Esophagus squamous epithelium (tissue), 5 donors: Measurements from ENCODE around the gene NRXN2. TPM values are rescaled to one million over a fixed set of nuclear protein-coding genes. Genes with fewer than 3 reads are reported as not detected.

Source experiments
- DNase-seq: peaks from one replicate; lab custom pipeline; 2025; lab: John Stamatoyannopoulos, UW
- H3K27ac ChIP-seq, 4 donors: fragments of 200-600 bp; sonication (generic); one replicate each; pipeline ENCODE4 v1.5.1; 2016 to 2019; ENCODE audit warnings: mild to moderate bottlenecking in 1 of 4
- H3K27me3 ChIP-seq, 4 donors: fragments of 200-600 bp; sonication (generic); 1 replicate in 3 of 4; 2 replicates in 1 of 4; pipeline versions ENCODE4 v1.5.1 to v1.6.0; 2017 to 2021; ENCODE audit warnings: antibody characterized with exemption in 1 of 4
- H3K36me3 ChIP-seq, 3 donors: fragments of 200-600 bp; sonication (generic); one replicate each; pipeline ENCODE4 v1.5.1; 2016 to 2019
- H3K4me1 ChIP-seq, 3 donors: fragments of 200-600 bp; sonication (generic); one replicate each; pipeline ENCODE4 v1.5.1; 2017 to 2019
- H3K4me3 ChIP-seq, 4 donors: fragments of 200-600 bp; sonication (generic); 1 replicate in 3 of 4; 2 replicates in 1 of 4; pipeline ENCODE4 v1.5.1; 2016 to 2019; ENCODE audit warnings: mild to moderate bottlenecking in 2 of 4, moderate library complexity in 1 of 4
- H3K9me3 ChIP-seq, 3 donors: fragments of 200-600 bp; sonication (generic); one replicate each; pipeline ENCODE4 v1.5.1; 2016 to 2019
- CTCF ChIP-seq, 6 experiments: fragments of 450-650 bp in 4 of 6; fragments of 200-600 bp in 2 of 6; sonication (generic) in 2 of 6; IDR thresholded peaks; one replicate each; pipeline ENCODE4 v1.5.1; 2016 to 2019; ENCODE audit warnings: antibody characterized with exemption in 6 of 6, mild to moderate bottlenecking in 4 of 6, moderate library complexity in 4 of 6
- POLR2A ChIP-seq, 4 donors: fragments of 450-650 bp; IDR thresholded peaks; one replicate each; pipeline ENCODE4 v1.6.1; 2017; ENCODE audit warnings: antibody characterized with exemption in 4 of 4, mild to moderate bottlenecking in 4 of 4, moderate library complexity in 3 of 4
- WGBS, 2 donors: methylation state at CpG; one replicate each; pipeline ENCODE4 v1.1.5; 2018; 5-methylcytosine and 5-hydroxymethylcytosine counted together
- intact Hi-C: fragments of 100-400 bp; cut with DNase I; formaldehyde crosslinking; loops from one replicate; pipeline ENCODE4 v1.15.0; 2022
- total RNA-seq, 4 donors: library from RNA; depleted of rRNA; stranded (reverse); fragments of >200 nt; gene quantifications; one replicate each; pipeline ENCODE4 v1.1.0, GENCODE V29; 2016
- donor health status: DM: yes; HTN: yes; CAD: no.

NRXN2 gene
- total RNA-seq = under 1 TPM in 1 of 4 donors, not detected in 3; 0.38 TPM

GRCh38 chr11:64723117-64723906 is at the start of gene NRXN2:
TSS of gene NRXN2 (minus strand) at chr11:64723197. CDS start at chr11:64713699, 9,498 bp downstream.
- intact Hi-C loops = no loop called here
- 3% methylated on average over 12 of the region's 66 CpGs; no CpG with 5 or more reads in 1 of the 2 donors for WGBS, 2 donors
- H3K27me3 ChIP-seq = peaks cover 0 to 61% (median 0%) of the 10 kb centered on the region in 4 donors
- no peaks in the 10 kb centered on the region for H3K9me3 ChIP-seq
- H3K27ac ChIP-seq = peak within 1 kb of the TSS in 3 of 4 donors; percentile 34 to 77 (median 70)
- peaks cover 0 to 12% (median 6%) of the 10 kb centered on the region in 3 donors for H3K4me1 ChIP-seq
- peak within 1 kb of the TSS; percentile 36 to 88 (median 54) for H3K4me3 ChIP-seq
- no peak for DNase-seq
- H3K36me3 ChIP-seq = no peaks in the 10 kb centered on the region
- no peak for TF ChIP-seq POLR2A (IDR thresholded peaks at IDR 0.05)
- TF ChIP-seq CTCF (IDR thresholded peaks at IDR 0.05) = peak; percentile 76 to 94 (median 88)

DNA sequence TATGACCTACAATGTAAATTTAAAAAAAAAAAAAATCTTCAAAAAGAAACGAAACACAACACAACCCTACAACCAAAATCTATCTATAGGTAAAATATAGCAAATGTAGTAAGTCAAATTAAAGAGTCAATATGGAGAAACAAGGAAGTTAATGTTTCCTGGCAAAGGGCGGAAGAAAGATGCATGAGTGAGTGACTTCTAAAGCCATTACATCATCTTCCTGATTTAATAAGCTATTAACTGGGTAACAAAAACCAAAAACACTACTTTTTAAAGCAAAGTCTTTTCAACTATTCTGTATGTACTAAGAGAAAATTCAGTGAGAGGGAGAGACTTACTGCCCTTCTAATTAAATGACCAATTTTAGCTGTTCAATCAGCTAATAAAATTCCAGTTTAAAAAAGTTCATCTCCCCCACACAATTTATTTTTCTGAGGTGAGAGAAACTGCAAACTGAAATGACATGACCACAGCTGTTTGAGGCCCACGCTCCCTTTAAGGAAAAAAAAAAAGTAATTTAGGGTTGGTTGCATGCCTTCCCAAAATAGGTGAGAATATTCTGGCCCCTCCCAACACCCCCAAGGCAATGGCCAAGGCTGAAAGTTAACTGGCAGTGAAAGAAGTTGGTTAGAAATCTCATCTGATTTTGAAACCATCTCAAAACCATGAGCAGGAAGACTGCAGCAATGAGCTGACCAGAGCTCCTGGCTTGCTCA is 49.5 kb upstream of the NRXN2 start:
- Histone ChIP-seq H3K4me3 (no peak overlapping the region), H3K36me3 (peaks cover 62 to 94% (median 74%) of the 10 kb centered on the region in 3 donors), H3K27me3 (no peaks in the 10 kb centered on the region), H3K27ac (peak overlapping the region in 3 of 4 donors; percentile 11 to 54 (median 46)), H3K9me3 (no peaks in the 10 kb centered on the region), H3K4me1 (peaks cover 15 to 82% (median 30%) of the 10 kb centered on the region in 3 donors)
- TF ChIP-seq POLR2A (IDR thresholded peaks at IDR 0.05) (no peak), CTCF (IDR thresholded peaks at IDR 0.05) (no peak)
- 42 to 57% methylated on average over 3 of the region's 3 CpGs for WGBS, 2 donors
- DNase-seq = no peak
- intact Hi-C loops = no loop called here

DNA sequence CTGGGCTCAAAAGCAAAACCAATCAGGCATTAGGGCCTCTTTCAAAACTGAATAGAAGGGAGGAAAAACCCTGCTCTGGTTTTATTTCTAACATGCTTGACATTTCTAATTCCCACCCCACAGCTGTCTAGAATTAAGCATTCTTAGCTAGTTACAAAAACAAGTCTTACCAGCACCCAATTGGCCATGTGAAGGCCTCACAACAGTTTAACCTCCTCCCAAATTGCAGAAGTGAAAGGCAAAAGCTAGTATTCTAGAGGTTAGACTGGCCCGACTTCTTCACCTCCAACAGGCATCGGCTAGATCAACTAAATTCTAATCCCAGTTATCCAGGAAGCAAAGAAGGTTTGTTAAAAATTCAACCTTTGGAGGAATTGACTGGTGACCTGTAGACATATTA is 48.9 kb upstream of the NRXN2 start:
- peak overlapping the region in 2 of 4 donors; percentile 46 to 54 for H3K27ac ChIP-seq
- H3K9me3 ChIP-seq = no peaks in the 10 kb centered on the region
- no peaks in the 10 kb centered on the region for H3K27me3 ChIP-seq
- TF ChIP-seq POLR2A (IDR thresholded peaks at IDR 0.05) = no peak
- TF ChIP-seq CTCF (IDR thresholded peaks at IDR 0.05) = no peak
- intact Hi-C loops = no loop called here
- 71 to 72% methylated on average over 2 of the region's 2 CpGs for WGBS, 2 donors
- H3K36me3 ChIP-seq = peaks cover 68 to 100% (median 80%) of the 10 kb centered on the region in 3 donors
- peaks cover 9 to 82% (median 26%) of the 10 kb centered on the region in 3 donors for H3K4me1 ChIP-seq
- no peak for DNase-seq
- H3K4me3 ChIP-seq = no peak overlapping the region

GRCh38 chr11:64770120-64770519 is 47.1 kb upstream of the NRXN2 start:
- peaks cover 3 to 82% (median 11%) of the 10 kb centered on the region in 3 donors for H3K4me1 ChIP-seq

More at GRCh38 chr11:64770120-64770519, 47.1 kb upstream of the NRXN2 start:
- H3K27ac ChIP-seq = no peak overlapping the region
- no peaks in the 10 kb centered on the region for H3K27me3 ChIP-seq
- intact Hi-C loops = no loop called here
- H3K36me3 ChIP-seq = peaks cover 78 to 100% (median 80%) of the 10 kb centered on the region in 3 donors
- 89 to 94% methylated on average over 12 of the region's 12 CpGs for WGBS, 2 donors
- DNase-seq = no peak
- TF ChIP-seq CTCF (IDR thresholded peaks at IDR 0.05) (no peak), POLR2A (IDR thresholded peaks at IDR 0.05) (no peak)
- no peak overlapping the region for H3K4me3 ChIP-seq
- no peaks in the 10 kb centered on the region for H3K9me3 ChIP-seq
